RWPE2 (cell line): ENCODE measurements around the gene HTT.

Experiments used
- ATAC-seq: fragments of 200-7000 bp; cut with Tn5 transposase; 3 replicates; pipeline ENCODE4 v1.9.1; 2021; ENCODE audit warnings: low read depth
- DNase-seq: peaks from one replicate; pipeline ENCODE4 v3.0.0-alpha.2; 2020; ENCODE audit warnings: low spot score
- H3K27ac ChIP-seq: fragments of 450-650 bp; 2 replicates; pipeline ENCODE4 v1.5.1; 2017; ENCODE audit warnings: mild to moderate bottlenecking; ENCODE audit not compliant: poor library complexity, severe bottlenecking
- H3K27me3 ChIP-seq: fragments of 250-450 bp; sonication (Bioruptor Pico); 2 replicates; pipeline ENCODE4 v1.5.1; 2021; ENCODE audit warnings: mild to moderate bottlenecking, moderate library complexity; ENCODE audit not compliant: insufficient read depth, poor library complexity, severe bottlenecking
- H3K36me3 ChIP-seq: fragments of 250-450 bp; sonication (Bioruptor Pico); 2 replicates; pipeline ENCODE4 v1.5.1; 2020; ENCODE audit warnings: low read depth, mild to moderate bottlenecking, moderate library complexity
- H3K4me1 ChIP-seq: fragments of 250-450 bp; sonication (Bioruptor Pico); 2 replicates; pipeline ENCODE4 v1.5.1; 2021; ENCODE audit warnings: mild to moderate bottlenecking, moderate library complexity; ENCODE audit not compliant: insufficient read depth, poor library complexity, severe bottlenecking
- H3K4me3 ChIP-seq: fragments of 250-450 bp; sonication (Bioruptor Pico); 2 replicates; pipeline ENCODE4 v1.5.1; 2021; ENCODE audit warnings: mild to moderate bottlenecking, moderate library complexity; ENCODE audit not compliant: severe bottlenecking
- H3K9me3 ChIP-seq: fragments of 250-450 bp; sonication (Bioruptor Pico); 2 replicates; pipeline ENCODE4 v1.5.1; 2021; ENCODE audit warnings: mild to moderate bottlenecking, moderate library complexity; ENCODE audit not compliant: severe bottlenecking
- TF ChIP-seq, protein P1 (sequence below): fragments of 450-650 bp; IDR thresholded peaks from one replicate; pipeline ENCODE4 v1.5.1; 2017; ENCODE audit warnings: mild to moderate bottlenecking, moderate library complexity; ENCODE audit not compliant: poor library complexity, severe bottlenecking

Gene HTT

GRCh38 chr4:3210467-3210866 lies 136.0 kb downstream of the HTT start:
- Histone ChIP-seq H3K27me3 (no peaks in the 10 kb centered on the region), H3K36me3 (peaks cover 81% of the 10 kb centered on the region), H3K27ac (no peak overlapping the region), H3K4me3 (no peak overlapping the region), H3K9me3 (no peaks in the 10 kb centered on the region), H3K4me1 (no peaks in the 10 kb centered on the region)
- DNase-seq, result no peak
- no peak for ATAC-seq
- TF ChIP-seq, protein P1, sequence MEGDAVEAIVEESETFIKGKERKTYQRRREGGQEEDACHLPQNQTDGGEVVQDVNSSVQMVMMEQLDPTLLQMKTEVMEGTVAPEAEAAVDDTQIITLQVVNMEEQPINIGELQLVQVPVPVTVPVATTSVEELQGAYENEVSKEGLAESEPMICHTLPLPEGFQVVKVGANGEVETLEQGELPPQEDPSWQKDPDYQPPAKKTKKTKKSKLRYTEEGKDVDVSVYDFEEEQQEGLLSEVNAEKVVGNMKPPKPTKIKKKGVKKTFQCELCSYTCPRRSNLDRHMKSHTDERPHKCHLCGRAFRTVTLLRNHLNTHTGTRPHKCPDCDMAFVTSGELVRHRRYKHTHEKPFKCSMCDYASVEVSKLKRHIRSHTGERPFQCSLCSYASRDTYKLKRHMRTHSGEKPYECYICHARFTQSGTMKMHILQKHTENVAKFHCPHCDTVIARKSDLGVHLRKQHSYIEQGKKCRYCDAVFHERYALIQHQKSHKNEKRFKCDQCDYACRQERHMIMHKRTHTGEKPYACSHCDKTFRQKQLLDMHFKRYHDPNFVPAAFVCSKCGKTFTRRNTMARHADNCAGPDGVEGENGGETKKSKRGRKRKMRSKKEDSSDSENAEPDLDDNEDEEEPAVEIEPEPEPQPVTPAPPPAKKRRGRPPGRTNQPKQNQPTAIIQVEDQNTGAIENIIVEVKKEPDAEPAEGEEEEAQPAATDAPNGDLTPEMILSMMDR, result no peak

GRCh38 chr4:3211866-3212265 lies 137.4 kb downstream of the HTT start:
- Histone ChIP-seq H3K4me3 (no peak overlapping the region), H3K27me3 (no peaks in the 10 kb centered on the region), H3K27ac (no peak overlapping the region), H3K36me3 (peaks cover 74% of the 10 kb centered on the region), H3K9me3 (no peaks in the 10 kb centered on the region), H3K4me1 (no peaks in the 10 kb centered on the region)
- no peak for DNase-seq
- TF ChIP-seq, protein P1, result no peak
- ATAC-seq, result no peak

GRCh38 chr4:3212391-3213105 lies 138.1 kb downstream of the HTT start:
- H3K4me3 ChIP-seq, result no peak overlapping the region
- TF ChIP-seq, protein P1, result no peak
- H3K36me3 ChIP-seq, result peaks cover 73% of the 10 kb centered on the region
- ATAC-seq, result no peak
- no peak for DNase-seq
- no peaks in the 10 kb centered on the region for H3K9me3 ChIP-seq
- no peaks in the 10 kb centered on the region for H3K27me3 ChIP-seq
- H3K27ac ChIP-seq, result no peak overlapping the region
- no peaks in the 10 kb centered on the region for H3K4me1 ChIP-seq

DNA sequence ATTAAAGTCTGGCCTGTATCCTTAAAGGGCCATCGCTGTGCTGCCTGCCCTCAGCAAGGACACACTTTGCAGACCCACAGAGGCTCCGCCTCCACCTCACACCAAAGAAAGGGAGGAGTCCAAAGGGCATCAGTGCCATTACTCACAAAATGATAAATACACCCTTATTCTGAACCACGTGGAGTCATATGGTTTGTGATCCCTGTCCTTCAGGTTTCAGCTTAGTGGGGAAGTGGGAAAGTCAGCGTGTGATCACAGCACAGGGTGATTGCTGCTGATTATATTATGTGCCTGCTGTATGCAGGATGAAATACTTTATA lies 138.6 kb downstream of the HTT start:
- H3K36me3 ChIP-seq, result peaks cover 68% of the 10 kb centered on the region
- ATAC-seq, result no peak

DNA sequence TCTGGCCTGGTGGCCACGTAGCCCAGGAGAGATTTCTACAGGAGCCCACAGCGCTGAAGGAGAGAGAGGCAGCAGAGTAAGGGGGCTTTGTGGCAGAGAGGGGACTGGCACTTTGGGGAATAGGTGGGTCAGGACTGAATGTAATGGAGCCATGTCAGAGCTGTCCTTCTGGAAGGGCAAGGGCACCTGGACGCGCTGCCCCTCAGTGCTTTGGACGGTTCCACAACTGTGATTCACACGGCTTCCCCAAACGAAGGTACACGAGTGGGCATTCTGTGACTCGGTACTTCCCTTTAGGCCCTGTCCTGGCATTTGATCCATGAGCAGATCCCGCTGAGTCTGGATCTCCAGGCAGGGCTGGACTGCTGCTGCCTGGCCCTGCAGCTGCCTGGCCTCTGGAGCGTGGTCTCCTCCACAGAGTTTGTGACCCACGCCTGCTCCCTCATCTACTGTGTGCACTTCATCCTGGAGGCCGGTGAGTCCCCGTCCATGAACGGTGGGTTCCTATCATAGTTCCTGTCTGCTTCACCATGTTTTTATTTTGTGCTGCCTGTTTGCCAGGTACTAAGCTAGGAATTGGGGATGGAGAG lies 139.3 kb downstream of the HTT start:
- peaks cover 63% of the 10 kb centered on the region for H3K36me3 ChIP-seq
- no peak overlapping the region for H3K27ac ChIP-seq
- TF ChIP-seq, protein P1, result no peak
- H3K27me3 ChIP-seq, result no peaks in the 10 kb centered on the region
- H3K4me3 ChIP-seq, result no peak overlapping the region
- H3K9me3 ChIP-seq, result no peaks in the 10 kb centered on the region
- H3K4me1 ChIP-seq, result no peaks in the 10 kb centered on the region
- ATAC-seq (no peak), DNase-seq (peak; percentile 49)

More for the DNA sequence above, 138.6 kb downstream of the HTT start:
- Histone ChIP-seq H3K27me3 (no peaks in the 10 kb centered on the region), H3K4me1 (no peaks in the 10 kb centered on the region), H3K9me3 (no peaks in the 10 kb centered on the region), H3K4me3 (no peak overlapping the region), H3K27ac (no peak overlapping the region)
- TF ChIP-seq, protein P1, result no peak
- DNase-seq, result peak; percentile 24
